Body of pancreas (tissue), 4 donors: ENCODE data around the gene ERVW-1. TPM values are rescaled to one million over a fixed set of nuclear protein-coding genes. Genes with fewer than 3 reads are reported as not detected.

Experiments used
- ATAC-seq: fragments of 150-250 bp; one replicate; pipeline ENCODE4 v1.9.1; 2016
- DNase-seq, 4 donors: peaks; one replicate each; pipeline ENCODE4 v3.0.0-alpha.2; 2019
- H3K27ac ChIP-seq, 4 donors: fragments of 200-600 bp; sonication (generic); 1 replicate in 3 of 4; 2 replicates in 1 of 4; pipeline versions ENCODE4 v1.5.1 to v1.6.1; 2016 to 2019; ENCODE audit warnings: mild to moderate bottlenecking in 1 of 4, mixed read lengths in 1 of 4, moderate library complexity in 1 of 4
- H3K27me3 ChIP-seq, 2 donors: fragments of 200-600 bp; sonication (generic); one replicate each; pipeline ENCODE4 v1.6.0; 2016; ENCODE audit warnings: mild to moderate bottlenecking in 1 of 2
- H3K36me3 ChIP-seq, 2 donors: fragments of 200-600 bp; sonication (generic); replicated peaks in 1 of 2; 2 replicates each; pipeline ENCODE4 v1.5.1; 2016; ENCODE audit warnings: low read depth in 2 of 2; ENCODE audit not compliant: insufficient read depth in 1 of 2
- H3K4me1 ChIP-seq: fragments of 200-600 bp; sonication (generic); one replicate; pipeline ENCODE4 v1.6.0; 2016
- H3K4me3 ChIP-seq, 2 donors: fragments of 200-600 bp; sonication (generic); 1 replicate in 1 of 2; 2 replicates in 1 of 2; pipeline ENCODE4 v1.5.1; 2016 to 2019
- H3K9me3 ChIP-seq, 3 donors: fragments of 200-600 bp; sonication (generic); 1 replicate in 2 of 3; 2 replicates in 1 of 3; pipeline ENCODE4 v1.5.1; 2016
- POLR2A ChIP-seq, 3 donors: fragments of 450-650 bp; IDR thresholded peaks; one replicate each; pipeline ENCODE4 v1.6.1; 2016; ENCODE audit warnings: antibody characterized with exemption in 3 of 3, mild to moderate bottlenecking in 2 of 3
- WGBS, 2 donors: methylation state at CpG; one replicate each; pipeline ENCODE4 v1.1.5; 2017; 5-methylcytosine and 5-hydroxymethylcytosine counted together
- intact Hi-C: fragments of 100-400 bp; cut with DNase I; formaldehyde crosslinking; loops from one replicate; pipeline ENCODE4 v1.15.1; 2023
- total RNA-seq, 2 donors: library from RNA; depleted of rRNA; stranded (reverse); fragments of >200 nt; gene quantifications; one replicate each; pipeline ENCODE4 v1.1.0, GENCODE V29; 2016
- TF ChIP-seq, protein P1 (sequence below), 7 experiments: fragments of 450-650 bp in 4 of 7; fragments of 200-600 bp in 3 of 7; sonication (generic) in 3 of 7; IDR thresholded peaks; one replicate each; pipeline ENCODE4 v1.5.1; 2016 to 2019; ENCODE audit warnings: antibody characterized with exemption in 7 of 7

Gene ERVW-1
- total RNA-seq, 2 donors from 2014 or later = not detected

DNA sequence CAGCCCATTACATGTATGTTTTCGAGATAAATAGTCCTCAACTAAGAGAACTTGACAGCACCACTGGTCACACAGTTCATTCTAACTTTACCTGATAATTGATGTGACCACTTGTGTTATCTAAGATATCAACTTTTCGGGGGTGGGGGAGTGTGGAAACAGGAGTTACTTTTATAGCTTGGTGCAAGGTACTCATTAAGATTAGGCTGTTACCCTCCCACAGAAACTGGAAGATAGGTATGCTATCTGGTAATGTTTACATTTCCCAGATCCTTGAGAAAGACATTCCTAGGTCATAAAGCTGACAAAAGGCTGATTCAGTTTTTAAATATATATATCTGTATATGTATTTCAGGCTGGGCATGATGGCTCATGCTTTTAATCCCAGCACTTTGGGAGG lies 11.1 kb downstream of the ERVW-1 start:
- no peak overlapping the region for H3K4me3 ChIP-seq
- intact Hi-C loops = no loop called here
- H3K4me1 ChIP-seq = peaks cover 1% of the 10 kb centered on the region
- WGBS, 2 donors = 57 to 74% methylated on average over 2 of the region's 2 CpGs
- no peak overlapping the region for H3K27ac ChIP-seq
- TF ChIP-seq, protein P1, sequence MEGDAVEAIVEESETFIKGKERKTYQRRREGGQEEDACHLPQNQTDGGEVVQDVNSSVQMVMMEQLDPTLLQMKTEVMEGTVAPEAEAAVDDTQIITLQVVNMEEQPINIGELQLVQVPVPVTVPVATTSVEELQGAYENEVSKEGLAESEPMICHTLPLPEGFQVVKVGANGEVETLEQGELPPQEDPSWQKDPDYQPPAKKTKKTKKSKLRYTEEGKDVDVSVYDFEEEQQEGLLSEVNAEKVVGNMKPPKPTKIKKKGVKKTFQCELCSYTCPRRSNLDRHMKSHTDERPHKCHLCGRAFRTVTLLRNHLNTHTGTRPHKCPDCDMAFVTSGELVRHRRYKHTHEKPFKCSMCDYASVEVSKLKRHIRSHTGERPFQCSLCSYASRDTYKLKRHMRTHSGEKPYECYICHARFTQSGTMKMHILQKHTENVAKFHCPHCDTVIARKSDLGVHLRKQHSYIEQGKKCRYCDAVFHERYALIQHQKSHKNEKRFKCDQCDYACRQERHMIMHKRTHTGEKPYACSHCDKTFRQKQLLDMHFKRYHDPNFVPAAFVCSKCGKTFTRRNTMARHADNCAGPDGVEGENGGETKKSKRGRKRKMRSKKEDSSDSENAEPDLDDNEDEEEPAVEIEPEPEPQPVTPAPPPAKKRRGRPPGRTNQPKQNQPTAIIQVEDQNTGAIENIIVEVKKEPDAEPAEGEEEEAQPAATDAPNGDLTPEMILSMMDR (IDR thresholded peaks at IDR 0.05) = no peak
- TF ChIP-seq POLR2A (IDR thresholded peaks at IDR 0.05) = no peak
- DNase-seq = no peak
- no peaks in the 10 kb centered on the region for H3K9me3 ChIP-seq
- no peak for ATAC-seq
- no peaks in the 10 kb centered on the region for H3K27me3 ChIP-seq
- H3K36me3 ChIP-seq = no peaks in the 10 kb centered on the region

DNA sequence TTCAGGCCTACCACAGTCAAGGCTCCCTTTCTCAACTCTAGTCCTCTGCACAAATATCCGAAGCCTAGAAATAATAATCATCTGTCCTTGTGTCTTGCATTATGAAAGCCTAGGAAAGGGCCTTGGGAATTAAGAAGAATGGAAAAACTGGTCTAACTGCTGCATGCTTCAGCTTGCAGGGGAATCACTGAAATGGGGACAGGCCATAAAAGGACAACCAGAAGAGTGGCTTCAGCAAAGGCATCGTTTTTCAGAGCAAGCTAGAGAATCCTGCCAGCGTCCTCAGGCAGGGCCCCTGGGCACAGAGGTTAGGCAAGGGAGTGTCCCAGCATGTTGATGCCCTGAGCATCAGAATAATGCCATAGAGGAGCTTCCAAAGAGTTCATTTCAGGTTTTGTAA lies 13.2 kb downstream of the ERVW-1 start:
- Histone ChIP-seq H3K27ac (no peak overlapping the region), H3K9me3 (no peaks in the 10 kb centered on the region), H3K27me3 (no peaks in the 10 kb centered on the region), H3K4me1 (peaks cover 11% of the 10 kb centered on the region), H3K36me3 (no peaks in the 10 kb centered on the region), H3K4me3 (no peak overlapping the region)
- TF ChIP-seq, protein P1 (IDR thresholded peaks at IDR 0.05) = no peak
- TF ChIP-seq POLR2A (IDR thresholded peaks at IDR 0.05) = no peak
- DNase-seq (no peak), ATAC-seq (no peak)
- intact Hi-C loops = no loop called here
- WGBS, 2 donors = 55 to 60% methylated on average over 3 of the region's 3 CpGs

DNA sequence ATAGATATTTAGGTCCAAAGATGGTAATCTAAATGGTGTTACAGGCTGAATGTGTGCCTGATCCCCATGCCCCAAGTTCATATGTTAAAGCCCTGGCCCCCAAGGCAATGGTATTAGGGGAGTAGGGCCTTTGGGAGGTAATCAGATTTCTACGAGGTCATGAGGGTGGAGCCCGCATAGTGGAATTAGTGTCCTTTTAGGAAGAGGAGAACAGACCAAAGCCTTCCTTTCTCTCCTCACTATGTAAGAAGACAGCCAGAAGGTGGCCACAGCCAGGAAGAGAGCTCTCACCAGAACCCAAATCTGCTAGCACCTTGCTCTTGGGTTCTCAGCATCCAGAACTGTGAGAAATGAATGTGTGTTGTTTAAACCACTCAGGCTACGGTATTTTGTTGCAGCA lies 15.2 kb downstream of the ERVW-1 start:
- H3K9me3 ChIP-seq = no peaks in the 10 kb centered on the region
- no peak overlapping the region for H3K4me3 ChIP-seq
- H3K27ac ChIP-seq = no peak overlapping the region
- no peaks in the 10 kb centered on the region for H3K36me3 ChIP-seq
- ATAC-seq = no peak
- intact Hi-C loops = no loop called here
- no peak for DNase-seq
- H3K4me1 ChIP-seq = peaks cover 11% of the 10 kb centered on the region
- WGBS, 2 donors = 91 to 94% methylated on average over 3 of the region's 3 CpGs
- no peaks in the 10 kb centered on the region for H3K27me3 ChIP-seq
- no peak for TF ChIP-seq POLR2A (IDR thresholded peaks at IDR 0.05)
- TF ChIP-seq, protein P1 (IDR thresholded peaks at IDR 0.05) = no peak

DNA sequence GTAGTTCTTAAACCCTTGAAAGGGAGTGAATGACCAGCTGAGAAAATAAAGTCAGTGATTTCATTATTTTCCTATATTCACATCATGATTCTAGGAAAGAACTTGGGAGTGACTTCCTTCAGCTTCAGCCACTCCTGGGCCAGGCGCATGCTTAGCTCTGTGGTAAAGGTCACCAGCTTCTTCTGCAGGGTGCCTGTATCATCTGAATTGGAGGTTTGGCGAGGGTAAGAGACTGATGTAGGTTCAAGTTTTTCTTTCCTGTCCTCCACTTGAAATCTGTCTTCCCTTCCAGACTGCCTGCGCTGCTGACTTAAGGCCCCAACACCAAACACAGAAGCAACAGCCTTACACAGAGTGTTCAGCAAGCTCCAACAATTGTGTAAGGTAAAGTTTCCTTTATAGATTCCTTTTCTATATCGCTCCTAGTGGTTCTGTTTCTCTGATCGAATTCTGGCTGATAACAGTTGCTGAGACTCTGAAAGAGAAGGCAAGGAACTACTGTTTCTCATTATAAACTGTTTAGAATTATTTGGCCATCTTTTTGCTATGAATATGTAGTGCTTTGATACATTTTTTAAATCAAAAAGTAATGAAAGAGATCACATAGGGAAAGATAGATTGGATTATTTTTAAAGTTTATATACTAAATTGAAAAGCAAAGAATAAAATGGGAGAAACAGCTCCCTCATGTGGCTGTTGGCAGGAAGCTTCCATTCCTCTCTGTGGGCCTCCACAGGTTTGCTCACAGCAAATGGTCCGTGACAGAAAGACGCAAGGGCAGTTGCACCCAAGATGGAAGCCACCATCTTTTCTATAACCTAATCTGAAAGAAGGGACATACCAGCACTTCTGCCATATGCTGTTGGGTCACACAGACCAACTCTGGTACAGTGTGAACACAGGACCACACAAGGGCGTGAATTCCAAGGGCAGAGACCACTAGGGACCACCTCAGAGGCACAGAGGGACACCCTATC lies 16.4 kb downstream of the ERVW-1 start:
- WGBS, 2 donors = 40 to 46% methylated on average over 8 of the region's 8 CpGs
- peaks cover 4 to 5% of the 10 kb centered on the region in 2 donors for H3K36me3 ChIP-seq
- H3K27ac ChIP-seq = peak overlapping the region in 1 of 4 donors; percentile 25
- TF ChIP-seq POLR2A (IDR thresholded peaks at IDR 0.05) = no peak
- TF ChIP-seq, protein P1 (IDR thresholded peaks at IDR 0.05) = peak; percentile 49 to 75 (median 61)
- intact Hi-C loops = no loop called here
- DNase-seq (peak; percentile 23 to 54 (median 39)), ATAC-seq (peak; percentile 71)
- H3K9me3 ChIP-seq = no peaks in the 10 kb centered on the region
- H3K27me3 ChIP-seq = no peaks in the 10 kb centered on the region
- H3K4me3 ChIP-seq = no peak overlapping the region
- peaks cover 11% of the 10 kb centered on the region for H3K4me1 ChIP-seq
